IMR-90 (cell line): Measurements from ENCODE around the gene KIF6. TPM values are rescaled to one million over a fixed set of nuclear protein-coding genes. Genes with fewer than 3 reads are reported as not detected.

ENCODE experiments used
- ATAC-seq: fragments of 200-7000 bp; cut with Tn5 transposase; 2 replicates; pipeline ENCODE4 v1.9.1; 2020; ENCODE audit warnings: low read depth, mild to moderate bottlenecking, moderate library complexity
- BruUV-seq: library from RNA; stranded (reverse); fragments of 400-500 nt; replicated peaks from 2 replicates; lab custom pipeline; 2021; lab: Mats Ljungman, UMichigan
- CTCF ChIA-PET: fragments of 300-600 bp; formaldehyde crosslinking; extraction: SDS; loops from one replicate; lab custom pipeline; 2021; ENCODE audit warnings: antibody characterized with exemption; lab: Yijun Ruan, JAX
- POLR2A ChIA-PET: fragments of 300-600 bp; sonication (Branson Sonifier 250); formaldehyde crosslinking; loops from one replicate; lab custom pipeline; 2022; ENCODE audit warnings: antibody characterized with exemption; ENCODE audit not compliant: unreplicated experiment; lab: Charles Lee
- DNase-seq: peaks from one replicate; pipeline ENCODE4 v3.0.0; 2013
- H2AFZ ChIP-seq: replicated peaks from 2 replicates; pipeline ENCODE3; 2013; ENCODE audit warnings: low read length, mild to moderate bottlenecking; ENCODE audit not compliant: poor library complexity
- H2AK5ac ChIP-seq: 2 replicates; pipeline ENCODE4 v1.6.1; 2013; ENCODE audit warnings: low read depth, low read length, inconsistent platforms
- H2AK9ac ChIP-seq: replicated peaks from 2 replicates; pipeline ENCODE3; 2013; ENCODE audit warnings: mild to moderate bottlenecking, low read depth, low read length, moderate library complexity; ENCODE audit not compliant: poor library complexity
- H2BK120ac ChIP-seq: 2 replicates; pipeline ENCODE4 v1.6.1; 2013; ENCODE audit warnings: low read depth, low read length, inconsistent platforms
- H2BK15ac ChIP-seq: 3 replicates; pipeline ENCODE4 v1.6.1; 2013; ENCODE audit warnings: low read depth, low read length, inconsistent platforms
- H2BK20ac ChIP-seq: 2 replicates; pipeline ENCODE4 v1.6.1; 2013; ENCODE audit warnings: low read depth, mild to moderate bottlenecking, inconsistent platforms, low read length, moderate library complexity
- H2BK5ac ChIP-seq: 2 replicates; pipeline ENCODE4 v1.6.1; 2013; ENCODE audit warnings: mild to moderate bottlenecking, low read depth, low read length, inconsistent platforms; ENCODE audit not compliant: poor library complexity, severe bottlenecking
- H3K14ac ChIP-seq: replicated peaks from 2 replicates; pipeline ENCODE4 v1.6.1; 2013; ENCODE audit warnings: low read depth, low read length, inconsistent platforms
- H3K18ac ChIP-seq: 2 replicates; pipeline ENCODE4 v1.6.1; 2013; ENCODE audit warnings: low read depth, low read length, control low read depth
- H3K23ac ChIP-seq: 2 replicates; pipeline ENCODE4 v1.6.1; 2013; ENCODE audit warnings: low read depth, low read length, inconsistent platforms
- H3K27ac ChIP-seq: 2 replicates; pipeline ENCODE4 v1.5.1; 2013; ENCODE audit warnings: mild to moderate bottlenecking, control low read depth, low read length; ENCODE audit not compliant: insufficient read depth
- H3K27me3 ChIP-seq: 2 replicates; pipeline ENCODE4 v1.6.1; 2013; ENCODE audit warnings: low read length; ENCODE audit not compliant: control insufficient read depth, insufficient read depth
- H3K36me3 ChIP-seq: 2 replicates; pipeline ENCODE4 v1.6.1; 2013; ENCODE audit warnings: low read length, mixed read lengths; ENCODE audit not compliant: control insufficient read depth, insufficient read depth
- H3K4ac ChIP-seq: 2 replicates; pipeline ENCODE4 v1.6.1; 2013; ENCODE audit warnings: low read depth, low read length, inconsistent platforms
- H3K4me1 ChIP-seq: 2 replicates; pipeline ENCODE4 v1.6.1; 2013; ENCODE audit warnings: low read length, mixed read lengths; ENCODE audit not compliant: control insufficient read depth, insufficient read depth
- H3K4me2 ChIP-seq: 2 replicates; pipeline ENCODE4 v1.6.1; 2013; ENCODE audit warnings: low read depth, mild to moderate bottlenecking, control low read depth, low read length, moderate library complexity
- H3K4me3 ChIP-seq: 2 replicates; pipeline ENCODE4 v1.5.1; 2013; ENCODE audit warnings: low read depth, mild to moderate bottlenecking, control low read depth, low read length, moderate library complexity; ENCODE audit not compliant: insufficient read depth
- H3K56ac ChIP-seq: 2 replicates; pipeline ENCODE4 v1.6.1; 2013; ENCODE audit warnings: low read length, inconsistent platforms; ENCODE audit not compliant: insufficient read depth; ENCODE audit errors: extremely low read depth
- H3K79me1 ChIP-seq, 2 experiments: 2 replicates each; pipeline ENCODE4 v1.6.1; 2013; ENCODE audit warnings: low read length in 2 of 2, inconsistent platforms in 1 of 2, low read depth in 1 of 2
- H3K9ac ChIP-seq: 2 replicates; pipeline ENCODE4 v1.6.1; 2013; ENCODE audit warnings: low read depth, low read length, control low read depth
- H3K9me1 ChIP-seq: 2 replicates; pipeline ENCODE4 v1.6.1; 2013; ENCODE audit warnings: low read length, inconsistent platforms; ENCODE audit not compliant: insufficient read depth
- H3K9me3 ChIP-seq: 2 replicates; pipeline ENCODE4 v1.6.1; 2013; ENCODE audit warnings: low read length; ENCODE audit not compliant: control insufficient read depth, insufficient read depth
- H4K20me1 ChIP-seq: 2 replicates; pipeline ENCODE4 v1.6.1; 2013; ENCODE audit warnings: low read length, inconsistent platforms; ENCODE audit not compliant: insufficient read depth
- H4K5ac ChIP-seq: 2 replicates; pipeline ENCODE4 v1.6.1; 2013; ENCODE audit warnings: mild to moderate bottlenecking, low read depth, low read length, control low read depth
- H4K8ac ChIP-seq, 2 experiments: 2 replicates each; pipeline ENCODE4 v1.6.1; 2013; ENCODE audit warnings: low read depth in 2 of 2, low read length in 2 of 2, control low read depth in 1 of 2, inconsistent platforms in 1 of 2
- H4K91ac ChIP-seq: 2 replicates; pipeline ENCODE4 v1.6.1; 2013; ENCODE audit warnings: low read depth, low read length, inconsistent platforms; ENCODE audit not compliant: insufficient read depth
- BHLHE40 ChIP-seq: fragments of 150-350 bp; IDR thresholded peaks from 2 replicates; pipeline ENCODE4 v1.6.1; 2016; ENCODE audit warnings: mild to moderate bottlenecking, low read depth, low read length
- CHD1 ChIP-seq: IDR thresholded peaks from 2 replicates; pipeline ENCODE4 v1.6.1; 2012; ENCODE audit warnings: low read depth, low read length, improper control_type of control experiment
- FOS ChIP-seq: fragments of 150-350 bp; IDR thresholded peaks from 2 replicates; pipeline ENCODE4 v1.6.1; 2016; ENCODE audit warnings: low read depth, low read length
- NFE2L2 ChIP-seq: fragments of 150-350 bp; IDR thresholded peaks from 2 replicates; pipeline ENCODE4 v1.6.1; 2016; ENCODE audit warnings: low read depth, mild to moderate bottlenecking, low read length
- POLR2A ChIP-seq: IDR thresholded peaks from 2 replicates; pipeline ENCODE4 v1.6.1; 2012; ENCODE audit warnings: mild to moderate bottlenecking, low read depth, low read length
- RCOR1 ChIP-seq: IDR thresholded peaks from 2 replicates; pipeline ENCODE4 v1.6.1; 2012; ENCODE audit warnings: mild to moderate bottlenecking, low read length, improper control_type of control experiment; ENCODE audit not compliant: insufficient replicate concordance
- RFX5 ChIP-seq: IDR thresholded peaks from 2 replicates; pipeline ENCODE4 v1.8.0; 2012; ENCODE audit warnings: low read depth, mild to moderate bottlenecking, low read length, moderate library complexity
- WGBS, 2 experiments: methylation state at CpG; one replicate each; pipeline versions ENCODE4 v1.1.5 to v1.1.7; 2013; ENCODE audit warnings: missing lambda C conversion rate in 2 of 2; ENCODE audit not compliant: insufficient read length in 1 of 2; ENCODE audit errors: extremely low coverage in 2 of 2; 5-methylcytosine and 5-hydroxymethylcytosine counted together
- dilution Hi-C: fragments of 300-500 bp; cut with HindIII; formaldehyde crosslinking; loops from one replicate; pipeline ENCODE4 v1.14.3; 2018; ENCODE audit warnings: low sequenced_read_pairs; ENCODE audit not compliant: unreplicated experiment
- in situ Hi-C: fragments of 300-500 bp; cut with MboI; formaldehyde crosslinking; loops from 3 replicates; pipeline ENCODE4 v1.14.3; 2019; ENCODE audit warnings: low sequenced_read_pairs, inconsistent platforms, mixed read lengths
- intact Hi-C: fragments of 100-400 bp; cut with micrococcal nuclease; formaldehyde crosslinking; loops from 2 replicates; pipeline ENCODE4 v1.10.0; 2022
- polyA plus RNA-seq, 3 experiments: library from polyadenylated mRNA; depleted of rRNA; stranded (reverse); fragments of >200 nt; gene quantifications; 2 replicates each; pipeline ENCODE4 v1.2.3, GENCODE V29; 2012; ENCODE audit warnings: low replicate concordance in 1 of 3
- total RNA-seq: library from RNA; depleted of rRNA; stranded (reverse); fragments of >200 nt; gene quantifications from 2 replicates; pipeline ENCODE4 v1.2.3, GENCODE V29; 2012

Gene KIF6
- total and polyA plus RNA-seq, 2 of the 4 experiments (the other 2 are of a cell fraction) = under 0.01 to 0.10 TPM

DNA sequence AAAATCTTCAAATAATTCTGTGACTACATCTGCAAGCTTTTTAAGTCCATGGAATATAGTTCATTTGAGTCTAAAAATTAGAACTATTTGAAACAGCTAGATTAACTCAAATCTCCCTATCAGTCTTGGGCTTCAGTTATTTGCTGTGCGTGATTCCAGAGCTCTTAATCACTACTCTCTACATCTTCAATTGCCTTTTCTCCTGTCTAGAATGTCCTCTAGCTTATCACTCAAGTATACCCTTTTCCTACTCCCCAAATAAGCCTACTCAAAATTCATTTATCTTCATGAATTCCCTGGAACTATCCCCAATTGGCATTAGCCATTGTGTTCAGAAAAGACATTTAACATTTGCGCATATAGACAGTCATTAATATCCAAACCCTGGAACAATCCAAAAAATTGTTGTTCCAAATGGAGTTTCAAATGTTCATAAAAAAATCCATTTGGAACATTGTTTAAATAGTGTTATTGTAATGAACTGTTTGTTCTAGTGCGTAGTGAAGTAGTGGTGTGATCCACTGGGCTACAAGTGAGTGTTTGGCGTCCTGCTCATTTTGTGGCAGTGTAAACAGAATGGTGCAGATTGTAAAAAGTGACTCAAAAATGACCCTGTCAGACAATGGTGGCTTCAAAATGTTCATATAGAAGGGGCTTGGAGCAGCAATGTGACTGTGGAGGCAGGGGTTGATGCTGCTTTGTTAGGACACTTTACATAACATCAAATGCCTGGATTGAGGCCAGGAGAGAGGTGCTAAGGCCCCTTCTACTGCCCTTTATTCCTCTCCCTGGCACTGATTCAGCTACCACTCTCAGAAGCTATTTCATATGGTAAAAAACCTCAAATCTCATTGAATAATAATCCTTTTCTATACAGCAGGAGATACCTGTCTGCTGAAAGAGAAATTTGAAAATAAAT is 122.3 kb downstream of the KIF6 start:
- Histone ChIP-seq H3K14ac (no peak overlapping the region), H3K27ac (no peak overlapping the region), H3K4me1 (no peaks in the 10 kb centered on the region), H4K8ac (no peak overlapping the region), H2BK120ac (no peak overlapping the region), H2AK9ac (no peak overlapping the region), H3K4me2 (no peak overlapping the region), H3K4ac (no peak overlapping the region), H2AK5ac (no peak overlapping the region), H4K5ac (no peak overlapping the region), H3K9me3 (no peaks in the 10 kb centered on the region), H3K9ac (no peak overlapping the region), H3K36me3 (no peaks in the 10 kb centered on the region), H3K56ac (no peak overlapping the region), H2BK15ac (no peak overlapping the region), H3K18ac (no peak overlapping the region), H2BK20ac (no peak overlapping the region), H3K27me3 (no peaks in the 10 kb centered on the region), H3K79me1 (no peaks in the 10 kb centered on the region), H2AFZ (no peak overlapping the region), H2BK5ac (no peak overlapping the region), H4K91ac (no peak overlapping the region), H3K9me1 (no peaks in the 10 kb centered on the region), H4K20me1 (no peaks in the 10 kb centered on the region), H3K23ac (no peak overlapping the region), H3K4me3 (no peak overlapping the region)
- BruUV-seq = no TSS peak
- TF ChIP-seq RCOR1 (no peak), CHD1 (no peak), RFX5 (no peak), POLR2A (no peak), NFE2L2 (no peak), FOS (no peak), BHLHE40 (no peak)
- dilution Hi-C loops (no loop called here), in situ Hi-C loops (no loop called here), intact Hi-C loops (no loop called here)
- DNase-seq = no peak
- 19% methylated on average over 3 of the region's 4 CpGs; no CpG with 5 or more reads in 1 of the 2 experiments for WGBS, 2 experiments
- CTCF ChIA-PET = interaction anchor here (0.6 kb wide), 1 partner anchor 822 kb away, joined by 3 read pairs; no protein-coding TSS in a partner anchor
- no peak for ATAC-seq
- POLR2A ChIA-PET = no interaction called here
